ENCODE results near the gene ARID1B. TPM values are rescaled to one million over a fixed set of nuclear protein-coding genes. Genes with fewer than 3 reads are reported as not detected.

The ARID1B gene
- total and polyA plus RNA-seq, 9 of the 15 experiments (the other 6 are each of a cell fraction or from before 2014, with no cell fraction given), result 12.5 to 50.5 (median 25.8) TPM

DNA sequence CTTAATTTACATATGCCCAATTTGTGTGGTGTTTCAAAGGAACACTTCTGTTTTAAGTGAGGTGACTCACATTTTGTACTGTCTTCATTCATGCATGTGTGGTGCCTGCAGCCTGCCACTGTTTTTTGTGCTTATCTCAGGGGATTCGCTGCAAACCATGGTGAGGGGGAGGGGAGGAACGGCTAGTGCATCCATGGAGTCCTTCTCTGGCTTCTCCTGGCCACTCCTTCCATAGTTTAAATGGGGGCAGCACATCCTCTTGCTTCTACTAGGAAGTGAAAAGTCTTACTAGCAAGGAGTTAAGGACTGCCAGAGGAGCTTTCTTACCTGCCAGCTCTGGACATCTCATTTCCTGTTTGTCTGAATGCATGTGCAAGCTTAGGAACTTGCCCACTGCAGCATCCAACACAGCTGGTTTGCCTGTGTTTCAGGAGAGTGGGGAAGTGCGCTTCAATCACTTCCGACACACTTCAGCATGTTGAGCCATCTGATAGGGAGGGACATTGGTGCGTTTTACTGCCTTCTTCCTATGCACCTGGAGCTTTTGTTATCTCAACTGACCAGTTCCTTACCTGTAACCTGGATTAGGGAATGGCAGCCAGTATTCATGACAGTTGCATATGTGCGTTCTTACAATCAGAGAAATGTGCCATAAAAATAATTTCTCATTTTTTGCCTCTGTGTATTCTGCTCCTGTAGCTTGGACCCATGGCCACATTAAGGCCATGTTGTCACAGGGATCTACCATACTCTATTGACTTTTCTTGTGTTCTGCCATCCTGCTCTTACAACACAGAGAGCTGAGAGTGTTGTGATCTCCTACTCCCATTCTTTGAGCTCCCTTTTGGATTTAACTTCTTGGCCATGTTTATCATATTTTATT is 211.3 kb downstream of the ARID1B start (continued):
- TF ChIP-seq NFYB (IDR thresholded peaks at IDR 0.05; ENCODE audit: extremely low read depth, insufficient read length) (no peak), ZNF232 (CRISPR knock-in tag; IDR thresholded peaks at IDR 0.05) (no peak), ZC3H4 (CRISPR knock-in tag; IDR thresholded peaks at IDR 0.05; ENCODE audit: borderline replicate concordance) (no peak), FOS (IDR thresholded peaks at IDR 0.05; ENCODE audit: extremely low read depth, insufficient read length) (no peak), ZC3H11A (IDR thresholded peaks at IDR 0.05; ENCODE audit: low read depth, low read length) (no peak), GABPB2 (CRISPR knock-in tag; conservative IDR thresholded peaks at IDR 0.05) (no peak), CEBPB (tag; IDR thresholded peaks at IDR 0.05) (no peak), ZNF584 (CRISPR knock-in tag; IDR thresholded peaks at IDR 0.05; ENCODE audit: low read depth) (0 out of 2 replicates have a peak, but pooled peaks have one; percentile 11), TCF3 (CRISPR knock-in tag; IDR thresholded peaks at IDR 0.05) (peak; percentile 62; the same call in 1 of the 2 replicates), IRF2 (CRISPR knock-in tag; IDR thresholded peaks at IDR 0.05) (no peak), TAF7 (tag; IDR thresholded peaks at IDR 0.05) (no peak), ZNF212 (CRISPR knock-in tag; IDR thresholded peaks at IDR 0.05) (no peak), SMARCB1 (IDR thresholded peaks at IDR 0.05; ENCODE audit: insufficient read length, low read depth) (no peak), CREM (IDR thresholded peaks at IDR 0.05; ENCODE audit: low read depth) (peak; percentile 39), SMAD1 (IDR thresholded peaks at IDR 0.05; ENCODE audit: low read depth, low read length, partially characterized antibody) (no peak), NEUROD1 (IDR thresholded peaks at IDR 0.05; ENCODE audit: borderline replicate concordance, low read depth, low read length, partially characterized antibody) (no peak)
- TF ChIP-seq, protein P1, sequence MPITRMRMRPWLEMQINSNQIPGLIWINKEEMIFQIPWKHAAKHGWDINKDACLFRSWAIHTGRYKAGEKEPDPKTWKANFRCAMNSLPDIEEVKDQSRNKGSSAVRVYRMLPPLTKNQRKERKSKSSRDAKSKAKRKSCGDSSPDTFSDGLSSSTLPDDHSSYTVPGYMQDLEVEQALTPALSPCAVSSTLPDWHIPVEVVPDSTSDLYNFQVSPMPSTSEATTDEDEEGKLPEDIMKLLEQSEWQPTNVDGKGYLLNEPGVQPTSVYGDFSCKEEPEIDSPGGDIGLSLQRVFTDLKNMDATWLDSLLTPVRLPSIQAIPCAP (CRISPR knock-in tag; IDR thresholded peaks at IDR 0.05; ENCODE audit: borderline replicate concordance), result no peak
- TF ChIP-seq, protein P2, sequence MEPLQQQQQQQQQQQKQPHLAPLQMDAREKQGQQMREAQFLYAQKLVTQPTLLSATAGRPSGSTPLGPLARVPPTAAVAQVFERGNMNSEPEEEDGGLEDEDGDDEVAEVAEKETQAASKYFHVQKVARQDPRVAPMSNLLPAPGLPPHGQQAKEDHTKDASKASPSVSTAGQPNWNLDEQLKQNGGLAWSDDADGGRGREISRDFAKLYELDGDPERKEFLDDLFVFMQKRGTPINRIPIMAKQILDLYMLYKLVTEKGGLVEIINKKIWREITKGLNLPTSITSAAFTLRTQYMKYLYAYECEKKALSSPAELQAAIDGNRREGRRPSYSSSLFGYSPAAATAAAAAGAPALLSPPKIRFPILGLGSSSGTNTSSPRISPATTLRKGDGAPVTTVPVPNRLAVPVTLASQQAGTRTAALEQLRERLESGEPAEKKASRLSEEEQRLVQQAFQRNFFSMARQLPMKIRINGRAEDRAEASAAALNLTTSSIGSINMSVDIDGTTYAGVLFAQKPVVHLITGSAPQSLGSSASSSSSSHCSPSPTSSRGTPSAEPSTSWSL (CRISPR knock-in tag; IDR thresholded peaks at IDR 0.05; ENCODE audit: borderline replicate concordance), result no peak
- TF ChIP-seq, protein P3, sequence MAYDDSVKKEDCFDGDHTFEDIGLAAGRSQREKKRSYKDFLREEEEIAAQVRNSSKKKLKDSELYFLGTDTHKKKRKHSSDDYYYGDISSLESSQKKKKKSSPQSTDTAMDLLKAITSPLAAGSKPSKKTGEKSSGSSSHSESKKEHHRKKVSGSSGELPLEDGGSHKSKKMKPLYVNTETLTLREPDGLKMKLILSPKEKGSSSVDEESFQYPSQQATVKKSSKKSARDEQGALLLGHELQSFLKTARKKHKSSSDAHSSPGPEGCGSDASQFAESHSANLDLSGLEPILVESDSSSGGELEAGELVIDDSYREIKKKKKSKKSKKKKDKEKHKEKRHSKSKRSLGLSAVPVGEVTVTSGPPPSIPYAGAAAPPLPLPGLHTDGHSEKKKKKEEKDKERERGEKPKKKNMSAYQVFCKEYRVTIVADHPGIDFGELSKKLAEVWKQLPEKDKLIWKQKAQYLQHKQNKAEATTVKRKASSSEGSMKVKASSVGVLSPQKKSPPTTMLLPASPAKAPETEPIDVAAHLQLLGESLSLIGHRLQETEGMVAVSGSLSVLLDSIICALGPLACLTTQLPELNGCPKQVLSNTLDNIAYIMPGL (CRISPR knock-in tag; IDR thresholded peaks at IDR 0.05), result no peak
- TF ChIP-seq, protein P4, sequence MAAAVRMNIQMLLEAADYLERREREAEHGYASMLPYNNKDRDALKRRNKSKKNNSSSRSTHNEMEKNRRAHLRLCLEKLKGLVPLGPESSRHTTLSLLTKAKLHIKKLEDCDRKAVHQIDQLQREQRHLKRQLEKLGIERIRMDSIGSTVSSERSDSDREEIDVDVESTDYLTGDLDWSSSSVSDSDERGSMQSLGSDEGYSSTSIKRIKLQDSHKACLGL (CRISPR knock-in tag; IDR thresholded peaks at IDR 0.05; ENCODE audit: borderline replicate concordance, poor library complexity, severe bottlenecking), result no peak
- TF ChIP-seq, protein P5, sequence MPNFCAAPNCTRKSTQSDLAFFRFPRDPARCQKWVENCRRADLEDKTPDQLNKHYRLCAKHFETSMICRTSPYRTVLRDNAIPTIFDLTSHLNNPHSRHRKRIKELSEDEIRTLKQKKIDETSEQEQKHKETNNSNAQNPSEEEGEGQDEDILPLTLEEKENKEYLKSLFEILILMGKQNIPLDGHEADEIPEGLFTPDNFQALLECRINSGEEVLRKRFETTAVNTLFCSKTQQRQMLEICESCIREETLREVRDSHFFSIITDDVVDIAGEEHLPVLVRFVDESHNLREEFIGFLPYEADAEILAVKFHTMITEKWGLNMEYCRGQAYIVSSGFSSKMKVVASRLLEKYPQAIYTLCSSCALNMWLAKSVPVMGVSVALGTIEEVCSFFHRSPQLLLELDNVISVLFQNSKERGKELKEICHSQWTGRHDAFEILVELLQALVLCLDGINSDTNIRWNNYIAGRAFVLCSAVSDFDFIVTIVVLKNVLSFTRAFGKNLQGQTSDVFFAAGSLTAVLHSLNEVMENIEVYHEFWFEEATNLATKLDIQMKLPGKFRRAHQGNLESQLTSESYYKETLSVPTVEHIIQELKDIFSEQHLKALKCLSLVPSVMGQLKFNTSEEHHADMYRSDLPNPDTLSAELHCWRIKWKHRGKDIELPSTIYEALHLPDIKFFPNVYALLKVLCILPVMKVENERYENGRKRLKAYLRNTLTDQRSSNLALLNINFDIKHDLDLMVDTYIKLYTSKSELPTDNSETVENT (CRISPR knock-in tag; IDR thresholded peaks at IDR 0.05), result no peak
